Measurements from ENCODE around the gene PPP2R2B. TPM values are rescaled to one million over a fixed set of nuclear protein-coding genes. Genes with fewer than 3 reads are reported as not detected.

Gene PPP2R2B
- total RNA-seq, 1 donor = not detected

DNA sequence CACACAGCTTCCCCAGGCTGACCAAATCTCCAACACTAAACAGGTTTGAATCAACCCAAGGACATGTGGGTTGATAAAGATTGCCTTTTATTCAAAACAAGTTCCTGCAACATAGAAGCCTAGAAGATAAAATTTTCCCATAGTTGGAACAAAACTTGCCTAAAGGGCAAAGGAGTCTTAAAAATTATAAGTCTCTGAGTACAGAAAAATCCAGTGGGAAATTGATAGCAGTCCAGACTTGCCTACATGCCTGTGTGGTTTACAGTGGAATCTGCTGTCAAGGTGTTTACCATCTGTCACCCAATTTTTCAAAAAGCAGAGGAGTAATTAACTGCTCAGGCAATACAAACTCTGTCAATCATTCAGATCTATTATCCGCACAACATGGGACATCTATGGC, 168.2 kb downstream of the PPP2R2B start:
- no peak overlapping the region for H3K4me3 ChIP-seq (ENCODE audit: low read depth, low read length)
- no peak for DNase-seq (ENCODE audit: low read depth)
- TF ChIP-seq, protein P1, sequence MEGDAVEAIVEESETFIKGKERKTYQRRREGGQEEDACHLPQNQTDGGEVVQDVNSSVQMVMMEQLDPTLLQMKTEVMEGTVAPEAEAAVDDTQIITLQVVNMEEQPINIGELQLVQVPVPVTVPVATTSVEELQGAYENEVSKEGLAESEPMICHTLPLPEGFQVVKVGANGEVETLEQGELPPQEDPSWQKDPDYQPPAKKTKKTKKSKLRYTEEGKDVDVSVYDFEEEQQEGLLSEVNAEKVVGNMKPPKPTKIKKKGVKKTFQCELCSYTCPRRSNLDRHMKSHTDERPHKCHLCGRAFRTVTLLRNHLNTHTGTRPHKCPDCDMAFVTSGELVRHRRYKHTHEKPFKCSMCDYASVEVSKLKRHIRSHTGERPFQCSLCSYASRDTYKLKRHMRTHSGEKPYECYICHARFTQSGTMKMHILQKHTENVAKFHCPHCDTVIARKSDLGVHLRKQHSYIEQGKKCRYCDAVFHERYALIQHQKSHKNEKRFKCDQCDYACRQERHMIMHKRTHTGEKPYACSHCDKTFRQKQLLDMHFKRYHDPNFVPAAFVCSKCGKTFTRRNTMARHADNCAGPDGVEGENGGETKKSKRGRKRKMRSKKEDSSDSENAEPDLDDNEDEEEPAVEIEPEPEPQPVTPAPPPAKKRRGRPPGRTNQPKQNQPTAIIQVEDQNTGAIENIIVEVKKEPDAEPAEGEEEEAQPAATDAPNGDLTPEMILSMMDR (IDR thresholded peaks at IDR 0.05; ENCODE audit: insufficient read depth, low read length) = no peak

DNA sequence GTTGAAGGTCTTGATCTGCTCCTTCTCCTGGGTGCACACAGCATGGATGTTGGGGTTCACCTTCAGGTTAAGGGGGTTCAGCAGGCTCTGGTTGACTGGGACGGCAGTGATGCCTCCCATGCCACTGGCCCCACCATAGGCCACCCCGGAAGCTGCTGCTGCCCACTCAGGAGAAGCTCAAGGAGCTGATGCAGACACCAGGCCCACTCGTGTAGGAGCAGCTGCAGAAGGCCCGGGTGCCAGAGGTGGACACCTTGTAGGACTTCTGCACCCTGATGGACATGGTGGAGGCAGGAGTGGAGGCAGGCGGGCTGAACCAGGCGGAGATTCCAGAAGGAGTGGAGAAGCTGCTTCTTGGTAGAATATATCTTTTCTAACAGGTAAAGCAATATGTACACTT, 171.2 kb downstream of the PPP2R2B start:
- no peak overlapping the region for H3K4me3 ChIP-seq (ENCODE audit: low read depth, low read length)
- TF ChIP-seq, protein P1 (IDR thresholded peaks at IDR 0.05; ENCODE audit: insufficient read depth, low read length) = no peak
- no peak for DNase-seq (ENCODE audit: low read depth)

DNA sequence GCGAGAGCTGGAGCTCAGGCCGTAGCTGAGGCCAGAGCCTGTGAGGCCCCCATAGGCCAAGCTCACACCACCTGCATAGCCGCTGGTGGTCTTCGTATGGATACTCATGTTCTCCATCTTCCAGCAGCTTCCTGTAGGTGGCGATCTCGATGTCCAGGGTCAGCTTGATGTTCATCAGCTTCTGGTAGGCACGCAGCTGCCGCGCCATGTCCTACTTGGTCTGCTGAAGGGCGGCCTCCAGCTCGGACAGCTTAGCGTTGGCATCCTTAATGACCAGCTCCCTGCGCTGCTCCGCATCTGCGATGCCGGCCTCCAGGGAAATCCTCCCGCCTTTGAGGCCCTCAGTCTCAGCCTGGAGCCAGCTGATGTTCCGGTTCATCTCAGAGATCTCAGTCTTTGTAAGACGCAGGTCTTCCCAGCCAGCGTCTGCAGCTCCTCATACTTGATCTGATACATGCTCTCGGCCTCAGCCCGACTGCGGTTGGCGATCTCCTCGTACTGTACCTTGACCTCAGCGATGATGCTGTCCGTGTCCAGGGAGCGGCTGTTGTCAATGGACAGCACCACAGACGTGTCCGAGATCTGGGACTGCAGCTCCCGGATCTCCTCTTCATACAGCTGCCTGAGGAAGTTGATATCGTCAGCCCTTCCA, 172.1 kb downstream of the PPP2R2B start:
- TF ChIP-seq, protein P1 (IDR thresholded peaks at IDR 0.05; ENCODE audit: insufficient read depth, low read length) = no peak
- DNase-seq (ENCODE audit: low read depth) = no peak
- no peak overlapping the region for H3K4me3 ChIP-seq (ENCODE audit: low read depth, low read length)

DNA sequence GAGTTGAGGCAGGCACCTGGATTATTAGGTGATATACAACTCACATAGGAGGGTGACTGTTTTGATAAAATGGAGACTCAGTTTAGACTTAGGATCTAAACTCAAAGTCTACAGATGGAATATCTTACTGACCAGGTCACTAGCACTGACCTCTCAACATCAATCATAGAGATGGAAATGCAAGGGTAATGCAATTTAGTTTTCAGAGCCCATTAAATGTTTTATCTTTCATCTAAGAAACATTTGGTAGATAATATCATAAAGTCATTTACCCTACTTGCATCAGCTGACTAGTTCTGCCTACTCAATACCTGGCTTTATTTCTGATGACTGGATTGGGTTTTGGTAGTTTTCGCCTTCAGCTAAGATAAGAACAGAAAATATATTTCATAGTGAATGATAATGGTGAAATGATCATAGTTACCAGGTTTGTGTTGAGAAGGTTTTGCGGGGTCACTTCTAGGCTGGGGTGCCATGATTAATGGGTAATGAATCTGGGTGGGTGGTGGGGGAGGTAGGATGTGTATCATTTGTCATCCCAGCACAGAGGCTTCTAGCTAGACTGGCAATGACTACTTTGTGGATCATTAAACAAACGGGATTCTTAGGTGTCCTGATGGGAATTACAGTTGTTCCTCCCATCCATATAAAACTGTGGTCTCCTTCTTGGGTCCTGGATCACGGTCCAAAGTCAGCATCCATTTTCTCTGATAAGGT, 173.4 kb downstream of the PPP2R2B start:
- TF ChIP-seq, protein P1 (IDR thresholded peaks at IDR 0.05; ENCODE audit: insufficient read depth, low read length) = no peak
- no peak for DNase-seq (ENCODE audit: low read depth)
- H3K4me3 ChIP-seq (ENCODE audit: low read depth, low read length) = no peak overlapping the region

DNA sequence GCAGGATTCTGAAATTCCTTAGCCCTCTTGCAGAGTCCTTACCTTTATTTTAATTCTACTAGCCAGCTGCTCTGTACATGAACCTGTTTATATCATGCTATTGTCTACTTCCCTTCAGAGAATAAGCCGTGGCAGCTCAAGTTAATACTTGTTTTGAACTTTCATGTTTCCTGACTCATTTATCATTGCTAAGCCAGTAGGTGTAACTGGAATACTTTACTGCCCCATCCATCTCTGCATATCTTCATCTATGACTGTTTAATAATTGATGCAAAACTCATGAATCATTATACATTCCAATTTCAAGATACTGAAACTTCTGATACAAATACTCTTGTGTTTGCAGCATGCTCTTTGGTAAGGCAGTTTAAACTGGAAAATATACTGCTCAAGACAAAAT, 174.7 kb downstream of the PPP2R2B start:
- H3K4me3 ChIP-seq (ENCODE audit: low read depth, low read length) = no peak overlapping the region
- TF ChIP-seq, protein P1 (IDR thresholded peaks at IDR 0.05; ENCODE audit: insufficient read depth, low read length) = no peak
- DNase-seq (ENCODE audit: low read depth) = peak; percentile 51

DNA sequence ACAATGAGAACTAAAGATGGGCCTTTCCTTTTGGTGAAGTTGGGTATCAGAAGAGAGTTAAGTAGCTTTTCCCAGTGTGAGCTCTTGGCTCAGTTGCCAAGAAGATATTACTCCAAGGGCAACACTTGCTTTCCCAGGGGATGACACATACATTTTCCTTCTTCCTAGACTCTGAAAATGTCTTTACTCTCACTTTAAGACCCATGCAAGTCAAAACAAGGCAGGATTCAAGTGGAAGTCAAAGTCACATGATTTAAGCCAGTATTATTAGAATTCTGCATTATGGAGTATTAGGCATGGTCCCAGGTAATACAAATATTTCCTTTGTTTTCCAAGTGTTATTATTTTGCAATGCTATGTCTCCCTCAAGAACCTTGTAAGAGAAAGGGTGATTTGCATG, 175.1 kb downstream of the PPP2R2B start:
- TF ChIP-seq, protein P1 (IDR thresholded peaks at IDR 0.05; ENCODE audit: insufficient read depth, low read length) = no peak

More for the DNA sequence above, 175.1 kb downstream of the PPP2R2B start:
- DNase-seq (ENCODE audit: low read depth) = peak; percentile 21
- H3K4me3 ChIP-seq (ENCODE audit: low read depth, low read length) = no peak overlapping the region
